ENCODE results near the gene USHBP1. TPM values are rescaled to one million over a fixed set of nuclear protein-coding genes. Genes with fewer than 3 reads are reported as not detected.
A peak's percentile ranks its signal among the peaks of the same experiment; 100 is the strongest.

The USHBP1 gene
- total and polyA plus RNA-seq, 10 of the 15 experiments (the other 5 are each of a cell fraction or from before 2014, with no cell fraction given) = 0.05 to 0.96 (median 0.22) TPM; not detected in 2

GRCh38 chr19:17202249-17202648, 62.3 kb downstream of the USHBP1 start (continued):
- TF ChIP-seq ZBTB33 (IDR thresholded peaks at IDR 0.05) = no peak

GRCh38 chr19:17200408-17201079, 64.0 kb downstream of the USHBP1 start:
- Histone ChIP-seq H3K36me3 (ENCODE audit: control insufficient read depth in 2 of 2, insufficient read depth in 2 of 2, low read length in 1 of 2) (peaks cover 24 to 38% of the 10 kb centered on the region in 2 experiments), H3K9ac (ENCODE audit: control insufficient read depth, insufficient read depth, low read length) (no peak overlapping the region), H3K79me2 (ENCODE audit: control insufficient read depth, insufficient read depth, low read length) (no peaks in the 10 kb centered on the region), H3K27ac (ENCODE audit: control insufficient read depth, insufficient read depth) (no peak overlapping the region), H2AFZ (ENCODE audit: control insufficient read depth, low read depth, low read length) (no peak overlapping the region), H3K4me2 (ENCODE audit: control insufficient read depth, insufficient read depth) (no peak overlapping the region), H4K20me1 (ENCODE audit: control insufficient read depth, insufficient read depth) (no peaks in the 10 kb centered on the region), H3K4me1 (ENCODE audit: control insufficient read depth, insufficient read depth, low read length) (no peaks in the 10 kb centered on the region), H3K9me3 (replicated peaks; ENCODE audit: control insufficient read depth, insufficient read depth, low read length) (no peaks in the 10 kb centered on the region), H3K27me3 (replicated peaks in 1 of 2; ENCODE audit: control insufficient read depth in 2 of 2, insufficient read depth in 2 of 2, low read length in 1 of 2) (no peaks in the 10 kb centered on the region), H3K4me3 (no peak overlapping the region)
- in situ Hi-C loops (cut with MboI) (no loop called here), intact Hi-C loops (cut with micrococcal nuclease; ENCODE audit: unreplicated experiment) (no loop called here)
- BruUV-seq (replicated peaks) = no TSS peak
- TF ChIP-seq EP300 (IDR thresholded peaks at IDR 0.05; ENCODE audit: borderline replicate concordance in 1 of 2, control insufficient read depth in 1 of 2, low read depth in 2 of 2, low read length in 2 of 2) = no peak
- 0 out of 2 replicates have a peak, but pooled peaks have one; percentile 4 for TF ChIP-seq POLR2AphosphoS5 (IDR thresholded peaks at IDR 0.05; ENCODE audit: low read length)
- no peak for TF ChIP-seq CTCF (IDR thresholded peaks at IDR 0.05 in 2 of 3, conservative IDR thresholded peaks at IDR 0.05 in 1 of 3; ENCODE audit: control insufficient read depth in 2 of 3, extremely low read depth in 1 of 3, insufficient read depth in 1 of 3, low read depth in 3 of 3, low read length in 3 of 3)
- ChIA-PET POLR2A (no interaction called here), RAD21 (ENCODE audit: unreplicated experiment) (interaction anchor here (0.6 kb wide), 1 partner anchor 26 kb away, joined by 3 read pairs; the partner anchor contains the start of gene OCEL1), CTCF (no interaction called here), SMC1A (ENCODE audit: uncharacterized antibody, unreplicated experiment) (interaction anchor here (1.0 kb wide), 1 partner anchor 42 kb away, joined by 3 read pairs; no protein-coding TSS in a partner anchor)
- no peak for FAIRE-seq
- no peak for ATAC-seq
- WGBS (ENCODE audit: insufficient coverage, insufficient replicate concordance, low lambda C conversion rate, missing lambda C conversion rate) = 91% methylated on average over 16 of the region's 16 CpGs
- no peak for DNase-seq (ENCODE audit: low read depth, low spot score)

Other genes with a start within 250 kb of the USHBP1 start
Only the 7 nearest of the 21 such genes appear.
- gene OCEL1, start 38.5 kb downstream of the USHBP1 start, total RNA-seq (2014; rRNA removed) = 3.1 and 3.2 TPM in 2 replicates
- 3.2 and 3.4 TPM in 2 replicates for gene OCEL1, start 38.5 kb downstream of the USHBP1 start, total RNA-seq (2014; rRNA removed; fragmentation: Illumina TruSeq; extraction: Trizol)
- gene OCEL1, start 38.5 kb downstream of the USHBP1 start, total RNA-seq (2021) = 11.9 and 15.8 TPM in 2 replicates
- gene OCEL1, start 38.5 kb downstream of the USHBP1 start, polyA plus RNA-seq (2011; rRNA removed) = 1.4 and 2.8 TPM in 2 replicates
- 7.4 and 9.9 TPM in 2 replicates for gene OCEL1, start 38.5 kb downstream of the USHBP1 start, polyA plus RNA-seq (2014; fragmentation: Illumina TruSeq; extraction: Trizol)
- gene OCEL1, start 38.5 kb downstream of the USHBP1 start, polyA plus RNA-seq (2014; fragmentation: Nextera tagmentation; extraction: Ambion mirVana) = 1 to 10 TPM; 3.6 to 7.8 TPM
- 7.5 and 7.8 TPM in 2 replicates for gene OCEL1, start 38.5 kb downstream of the USHBP1 start, polyA plus RNA-seq (2014; rRNA removed)
- gene OCEL1, start 38.5 kb downstream of the USHBP1 start, polyA plus RNA-seq (2016; fragmentation: Nextera tagmentation; extraction: Ambion mirVana) = 10 to 100 TPM; 14.4 to 18.2 TPM
- 11.8 and 12.8 TPM in 2 replicates for gene NR2F6, start 18.8 kb downstream of the USHBP1 start, total RNA-seq (2014; rRNA removed)
- gene NR2F6, start 18.8 kb downstream of the USHBP1 start, total RNA-seq (2014; rRNA removed; fragmentation: Illumina TruSeq; extraction: Trizol) = 2.3 and 2.7 TPM in 2 replicates
- gene NR2F6, start 18.8 kb downstream of the USHBP1 start, total RNA-seq (2021) = 13.3 and 15.5 TPM in 2 replicates
- 1.7 and 3.9 TPM in 2 replicates for gene NR2F6, start 18.8 kb downstream of the USHBP1 start, polyA plus RNA-seq (2011; rRNA removed)
- 0.48 and 1.4 TPM in 2 replicates for gene NR2F6, start 18.8 kb downstream of the USHBP1 start, polyA plus RNA-seq (2014; fragmentation: Illumina TruSeq; extraction: Trizol)
- under 1 TPM; 0.18 to 0.75 TPM for gene NR2F6, start 18.8 kb downstream of the USHBP1 start, polyA plus RNA-seq (2014; fragmentation: Nextera tagmentation; extraction: Ambion mirVana)
- gene NR2F6, start 18.8 kb downstream of the USHBP1 start, polyA plus RNA-seq (2014; rRNA removed) = 11.3 and 14.1 TPM in 2 replicates
- 1 to 10 TPM; 8.4 to 8.6 TPM for gene NR2F6, start 18.8 kb downstream of the USHBP1 start, polyA plus RNA-seq (2016; fragmentation: Nextera tagmentation; extraction: Ambion mirVana)
- 104 and 108 TPM in 2 replicates for gene BABAM1, start 2.7 kb upstream of the USHBP1 start, total RNA-seq (2014; rRNA removed)
- 74.7 and 81.9 TPM in 2 replicates for gene BABAM1, start 2.7 kb upstream of the USHBP1 start, total RNA-seq (2014; rRNA removed; fragmentation: Illumina TruSeq; extraction: Trizol)
- gene BABAM1, start 2.7 kb upstream of the USHBP1 start, total RNA-seq (2021) = 102 and 103 TPM in 2 replicates
- gene BABAM1, start 2.7 kb upstream of the USHBP1 start, polyA plus RNA-seq (2011; rRNA removed) = 104 and 107 TPM in 2 replicates
- 47.7 and 86.7 TPM in 2 replicates for gene BABAM1, start 2.7 kb upstream of the USHBP1 start, polyA plus RNA-seq (2014; fragmentation: Illumina TruSeq; extraction: Trizol)
- gene BABAM1, start 2.7 kb upstream of the USHBP1 start, polyA plus RNA-seq (2014; fragmentation: Nextera tagmentation; extraction: Ambion mirVana) = 10 to 100 TPM; 11.9 to 37.4 TPM
- 129 and 142 TPM in 2 replicates for gene BABAM1, start 2.7 kb upstream of the USHBP1 start, polyA plus RNA-seq (2014; rRNA removed)
- 100 to 1,000 TPM; 153 to 154 TPM for gene BABAM1, start 2.7 kb upstream of the USHBP1 start, polyA plus RNA-seq (2016; fragmentation: Nextera tagmentation; extraction: Ambion mirVana)
- 10.7 and 13.4 TPM in 2 replicates for gene ANKLE1, start 17.2 kb upstream of the USHBP1 start, total RNA-seq (2014; rRNA removed)
- gene ANKLE1, start 17.2 kb upstream of the USHBP1 start, total RNA-seq (2014; rRNA removed; fragmentation: Illumina TruSeq; extraction: Trizol) = 4.6 and 5.5 TPM in 2 replicates
- gene ANKLE1, start 17.2 kb upstream of the USHBP1 start, total RNA-seq (2021) = 13.1 and 16.0 TPM in 2 replicates
- gene ANKLE1, start 17.2 kb upstream of the USHBP1 start, polyA plus RNA-seq (2011; rRNA removed) = 2.2 and 4.4 TPM in 2 replicates
- 6.2 and 8.4 TPM in 2 replicates for gene ANKLE1, start 17.2 kb upstream of the USHBP1 start, polyA plus RNA-seq (2014; fragmentation: Illumina TruSeq; extraction: Trizol)
- 1 to 10 TPM; 2.2 to 2.3 TPM for gene ANKLE1, start 17.2 kb upstream of the USHBP1 start, polyA plus RNA-seq (2014; fragmentation: Nextera tagmentation; extraction: Ambion mirVana)
- gene ANKLE1, start 17.2 kb upstream of the USHBP1 start, polyA plus RNA-seq (2014; rRNA removed) = 17.9 and 20.8 TPM in 2 replicates
- 10 to 100 TPM; 16.5 to 16.6 TPM for gene ANKLE1, start 17.2 kb upstream of the USHBP1 start, polyA plus RNA-seq (2016; fragmentation: Nextera tagmentation; extraction: Ambion mirVana)
- 8.8 and 12.0 TPM in 2 replicates for gene ABHD8, start 38.7 kb upstream of the USHBP1 start, total RNA-seq (2014; rRNA removed)
- 2.1 TPM in 2 replicates for gene ABHD8, start 38.7 kb upstream of the USHBP1 start, total RNA-seq (2014; rRNA removed; fragmentation: Illumina TruSeq; extraction: Trizol)
- gene ABHD8, start 38.7 kb upstream of the USHBP1 start, total RNA-seq (2021) = 10.0 and 13.1 TPM in 2 replicates
- gene ABHD8, start 38.7 kb upstream of the USHBP1 start, polyA plus RNA-seq (2011; rRNA removed) = 1.6 and 3.5 TPM in 2 replicates
- 0.55 and 1.5 TPM in 2 replicates for gene ABHD8, start 38.7 kb upstream of the USHBP1 start, polyA plus RNA-seq (2014; fragmentation: Illumina TruSeq; extraction: Trizol)
- under 1 TPM; 0.03 to 0.04 TPM for gene ABHD8, start 38.7 kb upstream of the USHBP1 start, polyA plus RNA-seq (2014; fragmentation: Nextera tagmentation; extraction: Ambion mirVana)
- gene ABHD8, start 38.7 kb upstream of the USHBP1 start, polyA plus RNA-seq (2014; rRNA removed) = 11.8 and 13.1 TPM in 2 replicates
- gene ABHD8, start 38.7 kb upstream of the USHBP1 start, polyA plus RNA-seq (2016; fragmentation: Nextera tagmentation; extraction: Ambion mirVana) = 10 to 100 TPM in 1 of 2 experiments, 1 to 10 TPM in 1; 8.4 to 12.5 TPM
- gene MRPL34, start 41.1 kb upstream of the USHBP1 start, total RNA-seq (2014; rRNA removed) = 118 and 126 TPM in 2 replicates
- gene MRPL34, start 41.1 kb upstream of the USHBP1 start, total RNA-seq (2014; rRNA removed; fragmentation: Illumina TruSeq; extraction: Trizol) = 33.4 and 37.2 TPM in 2 replicates
- 90.5 and 92.1 TPM in 2 replicates for gene MRPL34, start 41.1 kb upstream of the USHBP1 start, total RNA-seq (2021)
- gene MRPL34, start 41.1 kb upstream of the USHBP1 start, polyA plus RNA-seq (2011; rRNA removed) = 59.0 and 66.8 TPM in 2 replicates
- 28.1 and 41.6 TPM in 2 replicates for gene MRPL34, start 41.1 kb upstream of the USHBP1 start, polyA plus RNA-seq (2014; fragmentation: Illumina TruSeq; extraction: Trizol)
- 10 to 100 TPM in 1 of 2 experiments, 1 to 10 TPM in 1; 8.6 to 25.2 TPM for gene MRPL34, start 41.1 kb upstream of the USHBP1 start, polyA plus RNA-seq (2014; fragmentation: Nextera tagmentation; extraction: Ambion mirVana)
- 198 and 209 TPM in 2 replicates for gene MRPL34, start 41.1 kb upstream of the USHBP1 start, polyA plus RNA-seq (2014; rRNA removed)
- gene MRPL34, start 41.1 kb upstream of the USHBP1 start, polyA plus RNA-seq (2016; fragmentation: Nextera tagmentation; extraction: Ambion mirVana) = 100 to 1,000 TPM; 169 TPM
- gene DDA1, start 44.8 kb upstream of the USHBP1 start, total RNA-seq (2014; rRNA removed) = 33.3 and 36.0 TPM in 2 replicates
- 26.1 and 31.1 TPM in 2 replicates for gene DDA1, start 44.8 kb upstream of the USHBP1 start, total RNA-seq (2014; rRNA removed; fragmentation: Illumina TruSeq; extraction: Trizol)
- 42.8 and 53.5 TPM in 2 replicates for gene DDA1, start 44.8 kb upstream of the USHBP1 start, total RNA-seq (2021)
- 23.6 and 33.4 TPM in 2 replicates for gene DDA1, start 44.8 kb upstream of the USHBP1 start, polyA plus RNA-seq (2011; rRNA removed)
- gene DDA1, start 44.8 kb upstream of the USHBP1 start, polyA plus RNA-seq (2014; fragmentation: Illumina TruSeq; extraction: Trizol) = 31.7 and 62.8 TPM in 2 replicates
- gene DDA1, start 44.8 kb upstream of the USHBP1 start, polyA plus RNA-seq (2014; fragmentation: Nextera tagmentation; extraction: Ambion mirVana) = 1 to 10 TPM in 1 of 2 experiments, under 1 TPM in 1; 0.76 to 2.8 TPM
- 71.0 and 77.5 TPM in 2 replicates for gene DDA1, start 44.8 kb upstream of the USHBP1 start, polyA plus RNA-seq (2014; rRNA removed)
- 10 to 100 TPM; 61.5 to 63.8 TPM for gene DDA1, start 44.8 kb upstream of the USHBP1 start, polyA plus RNA-seq (2016; fragmentation: Nextera tagmentation; extraction: Ambion mirVana)

All from GM12878 (cell line).